ENCODE measurements around the gene ZBTB17.

DNA sequence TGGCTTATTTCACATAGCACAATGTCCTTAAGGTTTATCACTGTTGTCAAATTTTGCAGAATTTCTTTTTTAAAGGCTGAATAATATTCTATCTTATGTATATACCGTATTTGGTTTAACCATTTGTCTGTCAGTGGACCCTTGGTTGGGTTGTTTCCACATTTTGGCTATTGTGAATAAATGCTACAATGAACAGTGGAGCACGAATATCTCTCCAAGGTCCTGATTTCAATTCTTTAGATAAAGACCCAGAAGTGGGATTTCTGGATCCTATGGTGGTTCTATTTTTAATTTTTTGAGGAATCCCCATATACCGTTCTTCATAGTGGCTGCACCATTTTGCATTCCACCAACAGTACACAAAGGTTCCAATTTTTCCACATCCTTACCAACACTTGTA is 5.8 kb upstream of the ZBTB17 start:
- TF ChIP-seq, protein P1, sequence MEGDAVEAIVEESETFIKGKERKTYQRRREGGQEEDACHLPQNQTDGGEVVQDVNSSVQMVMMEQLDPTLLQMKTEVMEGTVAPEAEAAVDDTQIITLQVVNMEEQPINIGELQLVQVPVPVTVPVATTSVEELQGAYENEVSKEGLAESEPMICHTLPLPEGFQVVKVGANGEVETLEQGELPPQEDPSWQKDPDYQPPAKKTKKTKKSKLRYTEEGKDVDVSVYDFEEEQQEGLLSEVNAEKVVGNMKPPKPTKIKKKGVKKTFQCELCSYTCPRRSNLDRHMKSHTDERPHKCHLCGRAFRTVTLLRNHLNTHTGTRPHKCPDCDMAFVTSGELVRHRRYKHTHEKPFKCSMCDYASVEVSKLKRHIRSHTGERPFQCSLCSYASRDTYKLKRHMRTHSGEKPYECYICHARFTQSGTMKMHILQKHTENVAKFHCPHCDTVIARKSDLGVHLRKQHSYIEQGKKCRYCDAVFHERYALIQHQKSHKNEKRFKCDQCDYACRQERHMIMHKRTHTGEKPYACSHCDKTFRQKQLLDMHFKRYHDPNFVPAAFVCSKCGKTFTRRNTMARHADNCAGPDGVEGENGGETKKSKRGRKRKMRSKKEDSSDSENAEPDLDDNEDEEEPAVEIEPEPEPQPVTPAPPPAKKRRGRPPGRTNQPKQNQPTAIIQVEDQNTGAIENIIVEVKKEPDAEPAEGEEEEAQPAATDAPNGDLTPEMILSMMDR (IDR thresholded peaks at IDR 0.05) = no peak
- no peak for TF ChIP-seq TCF7L2 (IDR thresholded peaks at IDR 0.05; ENCODE audit: low read depth, low read length)

Data from Panc1 (cell line).